GM13976 (cell line): ENCODE measurements around the gene HLTF.

Experiments used
- DNase-seq: peaks from one replicate; pipeline ENCODE4 v3.0.0; 2012; ENCODE audit warnings: low spot score
- CTCF ChIP-seq: IDR thresholded peaks from 2 replicates; pipeline ENCODE4 v1.5.1; 2012; ENCODE audit warnings: borderline replicate concordance, mild to moderate bottlenecking; ENCODE audit not compliant: insufficient read depth; ENCODE audit errors: extremely low read depth, missing control alignments, control extremely low read depth
- in situ Hi-C: fragments of 300-500 bp; cut with MboI; formaldehyde crosslinking; loops from one replicate; pipeline ENCODE4 v1.12.0; 2022; ENCODE audit warnings: low sequenced_read_pairs, mixed read lengths, inconsistent platforms; ENCODE audit not compliant: unreplicated experiment

The HLTF gene, protein sequence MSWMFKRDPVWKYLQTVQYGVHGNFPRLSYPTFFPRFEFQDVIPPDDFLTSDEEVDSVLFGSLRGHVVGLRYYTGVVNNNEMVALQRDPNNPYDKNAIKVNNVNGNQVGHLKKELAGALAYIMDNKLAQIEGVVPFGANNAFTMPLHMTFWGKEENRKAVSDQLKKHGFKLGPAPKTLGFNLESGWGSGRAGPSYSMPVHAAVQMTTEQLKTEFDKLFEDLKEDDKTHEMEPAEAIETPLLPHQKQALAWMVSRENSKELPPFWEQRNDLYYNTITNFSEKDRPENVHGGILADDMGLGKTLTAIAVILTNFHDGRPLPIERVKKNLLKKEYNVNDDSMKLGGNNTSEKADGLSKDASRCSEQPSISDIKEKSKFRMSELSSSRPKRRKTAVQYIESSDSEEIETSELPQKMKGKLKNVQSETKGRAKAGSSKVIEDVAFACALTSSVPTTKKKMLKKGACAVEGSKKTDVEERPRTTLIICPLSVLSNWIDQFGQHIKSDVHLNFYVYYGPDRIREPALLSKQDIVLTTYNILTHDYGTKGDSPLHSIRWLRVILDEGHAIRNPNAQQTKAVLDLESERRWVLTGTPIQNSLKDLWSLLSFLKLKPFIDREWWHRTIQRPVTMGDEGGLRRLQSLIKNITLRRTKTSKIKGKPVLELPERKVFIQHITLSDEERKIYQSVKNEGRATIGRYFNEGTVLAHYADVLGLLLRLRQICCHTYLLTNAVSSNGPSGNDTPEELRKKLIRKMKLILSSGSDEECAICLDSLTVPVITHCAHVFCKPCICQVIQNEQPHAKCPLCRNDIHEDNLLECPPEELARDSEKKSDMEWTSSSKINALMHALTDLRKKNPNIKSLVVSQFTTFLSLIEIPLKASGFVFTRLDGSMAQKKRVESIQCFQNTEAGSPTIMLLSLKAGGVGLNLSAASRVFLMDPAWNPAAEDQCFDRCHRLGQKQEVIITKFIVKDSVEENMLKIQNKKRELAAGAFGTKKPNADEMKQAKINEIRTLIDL

DNA sequence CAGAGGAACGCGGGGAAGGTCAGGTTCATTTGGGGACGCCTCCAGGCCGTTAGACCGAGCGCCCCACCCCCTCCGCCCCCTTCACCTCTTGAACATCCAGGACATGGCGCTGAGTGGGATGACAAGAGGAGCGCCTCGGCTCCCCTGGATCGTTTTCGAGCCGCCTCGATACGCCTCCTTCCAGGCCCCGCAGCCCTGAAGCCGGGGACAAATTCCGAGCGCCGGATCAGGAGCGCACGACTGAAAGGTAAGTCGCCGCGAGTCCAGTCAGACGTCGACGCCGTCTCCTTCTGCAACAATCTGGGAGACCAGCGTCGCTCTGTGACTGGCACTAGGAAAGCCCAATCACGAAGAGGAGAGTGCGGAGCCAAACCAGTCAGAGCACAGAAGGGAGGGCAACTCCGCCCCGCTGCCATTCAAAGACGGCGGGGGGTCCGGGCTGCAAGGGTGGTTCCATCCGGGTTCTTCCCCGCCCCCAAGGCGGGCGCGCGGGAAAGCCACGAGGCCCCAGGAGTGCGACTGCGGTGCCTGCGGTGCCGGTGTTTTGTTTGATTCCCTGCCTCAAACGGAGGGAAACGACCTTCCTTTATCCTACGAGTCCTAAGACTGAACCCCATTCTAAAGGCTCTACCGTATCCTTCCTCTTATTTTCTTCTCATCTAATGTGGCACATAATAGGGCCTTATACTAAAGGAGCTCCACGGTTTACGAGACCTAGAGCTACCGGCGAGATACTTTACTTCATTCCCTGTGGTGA lies at the start of gene HLTF:
HLTF (minus strand) TSS at position 302 of the 757 bp plus-strand sequence; CDS start at position 105, 197 bp downstream.
- in situ Hi-C loops = no loop called here
- no peak for TF ChIP-seq CTCF

GRCh38 chr3:149134575-149134974 lies 48.2 kb upstream of the HLTF start:
- no peak for TF ChIP-seq CTCF
- in situ Hi-C loops = loop anchor here (10.0 kb wide), 1 partner anchor 130 kb away; no protein-coding TSS in a partner anchor
- DNase-seq = no peak

More for the DNA sequence above, at the start of gene HLTF:
- peak; percentile 96 for DNase-seq

DNA sequence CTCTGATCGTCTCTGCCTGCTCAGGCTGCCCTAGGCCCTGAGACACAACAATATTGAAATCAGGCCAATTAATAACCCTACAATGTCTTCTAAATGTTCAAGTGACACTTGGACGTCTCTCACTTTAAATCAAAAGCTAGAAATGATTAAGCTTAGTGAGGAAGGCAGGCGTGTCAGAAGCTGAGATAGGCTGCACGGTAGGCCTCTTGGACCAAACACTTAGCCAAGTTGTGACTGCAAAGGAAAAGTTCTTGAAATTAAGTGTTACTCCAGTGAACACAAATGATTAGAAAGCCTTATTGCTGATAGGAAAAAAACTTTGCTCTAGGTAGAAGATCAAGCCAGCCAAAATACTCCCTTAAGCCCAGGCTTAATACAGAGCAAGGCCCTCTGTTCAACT lies 45.3 kb upstream of the HLTF start:
- no peak for TF ChIP-seq CTCF
- in situ Hi-C loops = loop anchor here (10.0 kb wide), 1 partner anchor 133 kb away; no protein-coding TSS in a partner anchor
- no peak for DNase-seq

- peak; percentile 95 for DNase-seq
- no peak for TF ChIP-seq CTCF
- in situ Hi-C loops = loop anchor here (10.0 kb wide), 1 partner anchor 135 kb away; no protein-coding TSS in a partner anchor
Measured at GRCh38 chr3:149129326-149130205, 43.2 kb upstream of the HLTF start, which contains the start of gene HPS3. TSS of gene HPS3 (plus strand) at chr3:149129638. CDS start at chr3:149129724, 86 bp downstream.

DNA sequence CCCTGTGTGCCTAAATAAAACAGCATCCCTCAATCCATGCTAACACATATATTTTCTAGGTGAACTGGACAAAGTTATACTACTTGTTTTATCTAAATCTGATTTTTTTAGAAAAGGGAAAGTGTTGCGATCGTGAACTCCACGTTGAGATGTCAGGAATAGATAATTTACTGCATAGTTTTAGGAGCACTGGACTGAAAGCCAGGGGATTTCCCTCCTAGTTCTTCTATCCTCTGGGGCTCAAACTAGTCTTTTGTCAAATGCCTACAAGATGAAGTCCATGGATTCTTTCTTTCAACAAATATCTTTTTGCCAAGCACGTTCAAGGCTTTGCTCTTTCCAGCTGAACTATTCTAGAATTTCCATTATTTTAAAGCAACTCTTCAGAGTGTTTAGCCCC lies 42.5 kb upstream of the HLTF start:
- no peak for TF ChIP-seq CTCF
- no peak for DNase-seq
- in situ Hi-C loops = no loop called here
